ENCODE results near the gene MYBPC2.

DNA sequence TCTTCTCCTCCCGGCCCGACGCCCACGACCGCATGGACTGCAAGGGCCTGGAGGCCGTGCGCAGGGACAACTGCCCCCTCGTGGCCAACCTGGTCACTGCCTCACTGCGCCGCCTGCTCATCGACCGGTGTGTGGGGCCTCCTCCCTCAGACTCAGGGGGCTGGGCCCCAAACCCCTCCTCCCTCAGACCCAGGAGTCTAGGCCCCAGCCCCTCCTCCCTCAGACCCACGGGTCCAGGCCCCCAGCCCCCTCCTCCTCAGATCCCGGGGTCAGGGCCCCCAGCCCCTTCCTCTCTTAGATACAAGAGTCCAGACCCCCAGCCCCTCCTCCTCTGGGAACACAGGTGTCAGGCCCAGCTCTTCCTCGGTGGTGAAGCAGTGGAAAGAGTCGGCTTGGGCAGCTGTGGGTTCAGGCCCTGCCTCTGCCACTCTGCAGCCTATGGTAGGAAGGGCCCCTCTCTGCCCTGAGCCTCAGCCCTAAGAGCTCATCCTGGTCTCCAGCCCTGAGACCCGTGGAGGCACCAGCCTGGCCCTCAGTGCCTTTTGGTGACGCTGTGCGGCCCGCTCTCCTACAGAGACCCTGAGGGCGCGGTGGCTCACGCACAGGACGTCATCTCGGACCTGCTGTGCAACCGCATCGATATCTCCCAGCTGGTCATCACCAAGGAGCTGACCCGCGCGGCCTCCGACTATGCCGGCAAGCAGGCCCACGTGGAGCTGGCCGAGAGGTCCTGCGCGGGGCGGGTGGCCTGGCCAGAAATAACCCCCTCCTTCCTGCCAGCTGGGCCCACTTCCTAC lies 17.6 kb upstream of the MYBPC2 start:
- TF ChIP-seq EZH2 (IDR thresholded peaks at IDR 0.05; ENCODE audit: insufficient read depth, poor library complexity, severe bottlenecking) (no peak), EZH2phosphoT487 (IDR thresholded peaks at IDR 0.05; ENCODE audit: insufficient read depth, low read depth) (no peak)

Data from GM23248 (cell line).